HG03064 (cell line): Measurements from ENCODE around the gene MRPS14.

Experiments
- ATAC-seq: cut with Tn5 transposase; IDR thresholded peaks from one replicate; pipeline ENCODE4 v1.9.1; 2021; ENCODE audit warnings: low read depth; ENCODE audit not compliant: unreplicated experiment

Gene MRPS14

DNA sequence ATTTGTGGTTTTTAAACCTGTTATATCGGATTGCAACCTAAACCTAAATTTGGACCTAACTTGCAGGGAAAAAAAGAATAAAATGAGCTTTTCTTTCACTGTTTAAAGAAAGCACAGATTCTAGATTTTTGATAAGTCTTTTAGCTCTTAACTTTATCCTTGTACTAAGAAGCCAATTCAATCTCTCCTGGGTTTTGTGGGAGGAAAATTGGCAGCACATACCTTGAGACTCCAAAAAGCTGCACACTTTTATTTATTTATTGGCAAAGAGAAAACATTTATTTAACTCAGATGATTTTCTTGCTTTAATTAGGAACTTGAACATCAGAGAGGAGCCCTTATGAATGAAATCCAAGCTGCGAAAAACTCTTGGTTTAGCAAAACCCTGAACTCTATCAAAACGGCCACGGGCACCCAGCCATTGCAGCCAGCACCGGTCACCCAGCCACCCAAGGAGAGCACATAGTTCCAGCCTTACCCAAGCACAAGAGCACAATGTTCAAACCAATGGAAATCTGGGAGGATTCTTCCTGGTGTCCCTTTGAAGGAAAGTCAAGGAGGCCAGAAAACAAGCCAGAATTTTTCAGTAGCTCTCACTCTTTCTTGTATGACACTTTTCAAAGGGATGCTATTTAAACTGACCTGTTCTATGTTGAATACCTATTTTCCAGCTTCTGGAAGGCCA is 33.5 kb downstream of the MRPS14 start:
- no peak for ATAC-seq

DNA sequence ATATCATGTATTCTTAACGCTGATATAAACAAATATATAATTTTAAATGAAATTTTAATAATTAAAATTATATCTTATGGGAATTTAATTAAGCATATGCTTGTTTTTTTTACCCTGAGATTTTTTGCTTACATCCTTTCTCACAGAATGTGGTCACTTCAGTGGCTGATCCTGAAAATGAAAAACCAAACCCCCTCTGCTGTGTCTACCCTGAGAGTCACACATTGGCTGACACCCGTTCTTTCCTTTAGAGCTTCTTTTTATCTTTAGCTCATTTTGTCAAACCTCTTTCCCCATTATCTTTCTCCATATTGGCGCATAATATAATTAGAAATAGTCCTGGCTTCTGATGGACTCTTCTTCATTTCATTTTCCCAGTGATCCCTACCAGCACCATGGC is 34.2 kb downstream of the MRPS14 start:
- ATAC-seq, result peak; percentile 57

DNA sequence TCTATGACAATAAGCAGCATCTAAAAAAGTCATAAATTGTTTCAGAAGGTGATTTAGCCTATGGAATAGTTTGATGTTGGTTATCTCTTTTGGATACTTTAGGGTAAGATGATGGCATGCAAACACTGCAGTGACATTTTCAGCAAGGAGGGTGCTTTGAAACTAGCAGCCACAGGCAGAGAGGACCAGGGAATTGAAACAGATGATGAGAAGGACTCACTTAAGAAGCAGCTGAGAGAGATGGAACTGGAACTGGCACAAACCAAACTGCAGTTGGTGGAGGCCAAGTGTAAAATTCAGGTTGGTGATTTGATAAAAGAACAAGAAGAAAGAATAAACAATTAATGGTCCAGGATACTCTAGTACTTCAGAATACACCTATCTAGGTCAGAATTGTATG is 34.7 kb downstream of the MRPS14 start:
- peak; percentile 47 for ATAC-seq

DNA sequence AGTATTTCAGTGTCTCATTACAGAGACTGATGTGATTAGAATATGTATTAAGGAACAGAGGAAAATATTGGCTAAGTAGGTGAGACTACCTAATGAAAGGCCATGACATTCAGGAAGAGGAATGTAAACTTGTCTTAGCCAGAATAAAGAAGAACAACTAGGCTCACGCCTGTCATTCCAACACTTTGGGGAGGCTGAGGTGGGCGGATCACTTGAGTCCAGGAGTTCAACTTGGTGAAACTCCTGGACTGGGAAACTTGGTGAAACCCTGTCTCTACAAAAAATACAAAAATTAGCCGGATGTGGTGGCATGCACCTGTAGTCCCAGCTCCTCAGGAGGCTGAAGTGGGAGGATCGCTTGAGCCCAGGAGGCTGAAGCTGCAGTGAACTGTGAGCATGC is 38.3 kb downstream of the MRPS14 start:
- no peak for ATAC-seq

DNA sequence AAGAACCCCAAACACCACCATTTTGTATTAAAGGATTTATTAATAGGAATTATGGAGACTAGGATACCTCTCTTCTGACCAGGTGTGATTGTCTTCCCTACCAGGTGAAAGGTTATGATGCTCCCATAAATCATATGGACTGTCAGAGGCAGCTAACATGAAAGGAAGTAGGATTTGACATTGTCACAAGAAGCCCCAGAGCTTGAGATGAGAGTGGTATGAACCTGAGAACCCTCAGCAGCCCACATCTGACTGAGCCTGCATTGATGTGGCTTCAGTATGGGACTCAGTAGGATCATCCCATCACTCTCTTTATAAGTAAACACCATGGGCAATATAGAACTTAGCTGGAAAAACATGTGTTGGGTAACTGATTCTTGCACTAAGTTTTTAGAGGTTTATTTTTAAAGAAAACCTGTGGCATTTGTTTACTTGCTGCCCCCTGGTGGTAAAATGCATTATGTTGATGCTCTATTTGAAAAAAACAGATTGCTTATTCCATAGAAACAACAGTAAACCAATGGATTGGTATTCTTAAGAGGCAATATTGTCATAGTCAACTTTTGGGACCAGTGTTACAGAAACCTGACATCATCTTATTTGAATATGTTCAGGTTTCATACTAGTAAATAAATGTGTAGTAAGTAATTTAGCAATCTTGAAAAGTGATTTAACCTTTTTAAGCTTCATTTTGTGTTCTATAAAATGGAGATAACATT is 40.1 kb downstream of the MRPS14 start:
- no peak for ATAC-seq

DNA sequence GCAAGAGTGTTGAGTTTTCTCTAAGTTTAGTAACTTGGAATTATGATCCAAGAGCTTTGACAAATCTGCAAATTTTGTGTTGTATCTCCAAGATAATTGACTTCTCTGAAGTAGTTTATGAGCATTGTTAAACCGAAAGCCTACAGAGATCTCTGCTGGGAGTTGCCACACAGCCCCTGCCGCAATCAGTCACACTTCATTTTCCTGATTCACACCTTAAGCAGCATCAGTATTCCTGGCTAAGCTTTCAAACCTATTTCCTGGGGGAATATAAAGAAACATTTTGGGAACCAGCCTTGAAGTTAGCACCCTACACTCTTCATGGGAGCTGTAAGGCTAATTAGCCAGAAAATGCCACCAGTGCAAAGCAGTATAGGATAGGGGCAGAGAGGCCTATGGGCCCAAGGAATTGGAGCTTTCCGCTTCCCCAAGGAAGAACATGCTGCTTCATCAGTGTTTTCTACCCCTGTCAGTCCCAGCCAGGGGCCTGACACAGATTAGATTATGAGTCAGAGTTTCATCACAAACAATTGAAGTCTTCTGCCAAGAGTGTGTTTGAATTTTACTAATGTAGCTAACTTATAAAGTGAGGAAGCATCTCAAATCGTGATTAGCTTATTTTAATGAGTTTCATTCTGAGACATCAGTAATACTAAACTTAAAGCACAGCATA is 46.7 kb downstream of the MRPS14 start:
- no peak for ATAC-seq

DNA sequence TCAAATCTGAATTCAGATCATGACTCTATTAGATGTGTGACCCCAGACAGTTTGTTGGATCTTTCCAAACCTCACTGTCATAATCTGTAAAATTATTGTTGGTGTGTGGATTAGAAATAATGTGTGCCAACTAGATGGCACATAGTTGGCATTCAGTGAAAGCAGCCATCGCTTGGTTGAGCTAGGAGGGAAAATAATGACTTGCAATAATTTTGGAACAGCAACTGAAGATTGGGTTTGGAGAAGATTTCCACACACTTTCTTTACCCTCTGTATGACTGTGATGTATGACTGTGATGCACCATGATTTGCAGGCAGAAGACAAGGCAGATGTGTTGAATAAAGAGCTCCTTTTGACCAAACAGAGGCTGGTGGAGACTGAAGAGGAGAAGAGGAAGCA is 47.5 kb downstream of the MRPS14 start:
- ATAC-seq, result no peak

DNA sequence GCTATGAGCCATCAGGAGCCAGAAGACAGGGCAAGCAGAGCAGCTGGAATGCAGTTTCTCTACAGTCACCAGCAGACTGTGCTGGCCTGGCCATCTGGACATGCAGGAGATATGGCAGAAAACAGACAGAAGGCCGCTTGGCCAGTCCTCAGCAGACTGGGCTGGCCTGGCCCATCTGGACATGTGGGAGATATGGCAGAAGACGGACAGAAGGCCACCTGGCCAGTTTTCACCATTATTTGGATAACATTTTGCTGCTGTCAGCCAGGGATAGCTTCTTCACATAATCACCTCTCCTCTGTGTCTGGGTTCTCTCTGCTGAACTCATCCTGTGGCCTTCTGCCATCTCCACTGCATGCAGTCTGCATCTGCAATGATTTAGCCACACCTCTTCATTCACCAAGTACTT is 48.5 kb downstream of the MRPS14 start:
- no peak for ATAC-seq

DNA sequence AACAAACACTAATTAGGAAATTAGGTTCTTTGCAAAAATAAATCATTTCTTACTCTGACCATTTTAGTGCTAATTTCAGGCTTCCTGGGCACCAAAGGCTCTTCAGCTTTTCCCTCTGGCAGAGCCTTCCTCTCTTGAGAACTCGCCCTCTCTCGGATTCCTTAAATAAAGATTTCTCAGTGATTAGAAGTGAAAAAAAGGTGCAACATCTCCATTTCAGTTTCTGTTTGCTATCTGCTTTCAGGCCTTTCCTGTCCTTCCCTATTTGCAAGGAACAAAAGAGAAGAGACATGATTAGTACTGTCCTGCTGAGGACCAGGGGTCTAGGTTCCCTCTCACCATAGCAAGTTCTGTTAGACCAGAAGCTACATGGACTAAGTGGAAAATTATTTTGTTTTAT is 51.3 kb downstream of the MRPS14 start:
- no peak for ATAC-seq

DNA sequence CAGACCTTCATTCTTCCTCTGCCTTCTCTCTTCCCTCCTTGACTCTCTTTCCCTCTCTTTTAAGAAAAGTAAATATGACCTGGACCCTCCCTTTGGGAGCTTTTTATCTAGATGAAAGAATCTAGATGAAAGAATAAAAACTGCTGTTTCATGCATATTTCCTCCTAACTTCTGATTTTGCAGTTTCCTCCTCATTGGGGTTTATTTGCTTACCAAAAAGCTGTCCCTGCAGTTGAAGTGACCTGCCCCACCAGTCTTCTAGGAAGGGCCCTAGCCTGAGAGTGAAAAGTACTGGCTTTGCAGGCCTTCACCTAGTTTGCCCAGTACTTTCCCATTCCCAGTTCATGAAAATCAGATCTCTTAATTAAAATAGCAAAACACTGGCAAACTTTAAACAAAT is 51.8 kb downstream of the MRPS14 start:
- ATAC-seq, result no peak

DNA sequence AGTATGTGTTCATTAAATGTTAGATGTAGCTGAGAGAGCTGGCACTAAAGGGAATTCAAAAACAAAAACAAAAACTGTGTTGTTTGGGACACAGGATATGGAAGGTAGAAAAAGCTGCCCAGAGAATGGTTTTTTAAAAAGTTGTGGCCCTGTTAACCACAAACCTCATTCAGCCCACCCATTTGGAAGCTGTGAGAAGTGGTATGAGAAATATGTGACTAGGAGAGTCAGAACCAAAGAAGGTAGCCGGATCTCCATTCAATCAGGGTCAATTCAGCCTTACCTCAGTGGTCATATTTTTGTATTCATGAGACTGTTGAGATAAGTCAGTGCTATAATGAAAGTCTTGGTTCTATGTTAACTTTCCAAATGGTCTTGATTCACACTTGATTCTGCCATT is 53.2 kb downstream of the MRPS14 start:
- ATAC-seq, result no peak

DNA sequence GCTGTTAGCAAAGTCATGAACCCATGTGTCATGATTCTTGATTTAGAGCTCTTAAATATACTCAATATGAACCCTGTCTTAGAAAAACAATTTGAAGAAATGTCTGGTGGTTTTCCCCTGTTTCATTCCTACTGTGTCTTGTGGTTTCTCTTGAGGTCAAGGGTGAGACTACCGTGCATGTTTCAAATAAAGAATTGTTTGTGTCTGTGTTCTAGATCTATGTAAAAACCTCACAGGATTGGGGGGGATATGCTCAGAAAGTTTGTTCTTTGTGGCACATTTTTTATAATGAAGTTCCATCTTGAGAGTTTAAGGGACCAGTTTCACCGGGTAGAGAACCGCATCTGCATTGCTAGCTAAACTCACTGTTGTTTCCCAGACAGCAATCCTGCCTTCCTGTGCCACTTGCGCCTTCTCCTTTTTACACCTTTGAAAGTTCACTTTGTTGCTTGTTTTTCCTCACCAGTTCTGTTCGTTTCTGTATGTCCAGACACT is 54.4 kb downstream of the MRPS14 start:
- ATAC-seq, result peak; percentile 64

DNA sequence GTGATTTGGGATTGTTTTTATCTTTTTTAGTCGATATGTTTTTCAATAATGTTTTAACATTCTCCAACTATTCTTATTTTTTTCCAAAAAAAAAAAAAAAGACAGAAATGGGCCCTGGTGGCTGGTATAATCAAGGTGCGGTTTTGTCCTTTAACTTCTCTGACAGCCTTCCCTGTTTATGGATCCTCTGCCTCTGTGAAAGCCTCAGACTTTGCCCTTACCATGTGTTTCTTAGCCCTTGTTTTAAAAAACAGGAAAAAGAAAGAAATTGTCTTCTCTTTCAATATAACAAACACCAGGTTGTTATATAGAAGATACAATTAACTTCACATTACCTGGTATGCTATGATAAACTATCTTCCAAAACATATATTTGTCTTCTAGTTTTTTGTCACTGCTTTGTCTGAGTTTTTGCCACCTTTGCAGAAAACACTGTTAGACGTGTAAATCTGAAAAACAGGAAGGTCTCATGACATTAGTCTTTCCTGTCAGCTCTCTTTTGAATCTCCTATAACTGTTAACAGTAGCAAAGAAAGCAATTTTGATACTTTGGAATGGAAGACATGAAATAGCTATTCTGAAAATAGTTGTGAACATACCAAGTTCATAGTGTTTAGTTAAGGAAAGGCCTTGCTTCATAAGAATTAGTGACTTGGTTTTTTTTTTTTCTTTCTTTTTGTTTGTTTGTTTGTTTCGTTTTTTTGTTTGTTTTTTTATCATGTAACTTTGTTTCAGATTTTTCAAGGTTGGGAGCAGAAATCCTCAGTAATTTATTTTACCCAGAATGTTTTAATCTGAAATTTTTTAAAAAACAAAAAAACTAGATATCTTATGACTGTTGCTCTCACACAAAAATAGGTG is 55.1 kb downstream of the MRPS14 start:
- ATAC-seq, result no peak

DNA sequence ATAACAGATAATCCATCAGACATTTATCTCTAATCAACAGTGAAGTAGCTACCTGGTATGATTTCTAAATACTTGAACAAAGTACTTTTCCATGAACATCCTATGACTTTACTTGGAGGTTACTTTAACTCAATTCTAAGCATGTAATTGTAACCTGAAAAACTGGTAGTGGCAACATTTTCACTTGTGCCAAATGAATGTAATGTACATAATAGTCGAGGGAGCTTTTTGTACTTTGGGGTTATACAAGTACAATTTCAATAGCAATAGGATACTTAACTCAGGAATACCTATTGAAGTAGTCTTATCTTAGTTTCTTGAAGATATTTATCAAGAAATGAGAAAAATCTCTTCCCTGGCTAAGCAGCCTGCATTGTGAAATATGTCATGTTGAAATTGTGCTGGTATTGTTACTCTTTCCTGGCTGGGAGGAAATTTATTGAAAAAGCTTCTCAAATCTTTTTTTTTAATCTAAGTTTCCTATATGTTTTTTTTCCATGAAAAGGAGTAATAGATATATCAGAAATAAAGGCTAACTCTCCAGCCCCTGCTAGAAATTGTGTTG is 57.1 kb downstream of the MRPS14 start:
- ATAC-seq, result no peak

DNA sequence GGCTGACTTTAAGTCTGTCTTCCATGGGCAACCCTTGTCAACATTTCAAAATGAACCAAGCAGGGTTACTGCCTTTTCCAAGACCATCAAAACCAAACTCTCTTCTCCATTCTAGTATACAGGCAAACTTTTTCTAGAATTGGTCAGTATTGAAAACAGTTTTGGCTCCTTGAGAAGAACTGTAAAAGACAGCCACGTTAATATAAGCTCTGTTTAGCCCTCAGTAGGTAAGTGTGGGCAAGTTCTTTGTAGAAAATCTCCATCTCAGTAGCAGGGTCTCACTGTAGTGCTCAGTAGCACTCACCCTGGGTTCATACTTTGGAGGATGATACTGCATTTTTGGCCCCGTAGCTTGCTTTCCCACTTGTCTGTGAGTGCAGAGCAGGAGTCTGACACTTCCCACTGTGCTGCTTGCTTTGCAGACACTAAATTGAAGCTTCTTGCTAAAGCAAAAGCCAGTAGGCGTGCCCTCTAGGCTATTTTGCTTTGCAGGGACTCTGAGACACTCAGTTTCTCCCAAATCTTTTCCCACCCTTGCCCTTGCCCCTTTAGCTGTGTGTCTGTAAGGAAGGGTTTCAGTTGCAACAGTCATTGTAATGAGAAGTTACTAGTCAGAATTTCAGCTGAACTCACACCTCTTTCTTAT is 57.7 kb downstream of the MRPS14 start:
- ATAC-seq, result no peak

DNA sequence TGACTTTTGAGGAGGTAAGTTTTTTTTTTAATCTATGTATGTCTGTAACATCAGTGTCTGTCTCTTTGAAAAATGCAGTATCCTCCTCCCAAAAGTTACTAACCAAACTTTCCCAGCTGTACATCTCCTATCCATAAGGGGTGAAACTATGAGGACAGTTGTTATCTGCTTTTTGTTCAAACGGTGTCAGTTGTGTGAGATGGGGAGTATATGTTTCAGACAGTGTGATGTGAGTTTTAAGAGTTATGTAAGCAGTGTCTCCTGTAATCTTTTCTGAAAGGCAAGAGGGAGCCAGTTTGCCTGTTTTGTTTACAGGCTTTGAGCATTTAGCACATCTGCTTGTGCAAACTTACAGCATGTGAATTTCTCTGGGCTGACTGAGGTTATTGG is 58.3 kb downstream of the MRPS14 start:
- no peak for ATAC-seq

DNA sequence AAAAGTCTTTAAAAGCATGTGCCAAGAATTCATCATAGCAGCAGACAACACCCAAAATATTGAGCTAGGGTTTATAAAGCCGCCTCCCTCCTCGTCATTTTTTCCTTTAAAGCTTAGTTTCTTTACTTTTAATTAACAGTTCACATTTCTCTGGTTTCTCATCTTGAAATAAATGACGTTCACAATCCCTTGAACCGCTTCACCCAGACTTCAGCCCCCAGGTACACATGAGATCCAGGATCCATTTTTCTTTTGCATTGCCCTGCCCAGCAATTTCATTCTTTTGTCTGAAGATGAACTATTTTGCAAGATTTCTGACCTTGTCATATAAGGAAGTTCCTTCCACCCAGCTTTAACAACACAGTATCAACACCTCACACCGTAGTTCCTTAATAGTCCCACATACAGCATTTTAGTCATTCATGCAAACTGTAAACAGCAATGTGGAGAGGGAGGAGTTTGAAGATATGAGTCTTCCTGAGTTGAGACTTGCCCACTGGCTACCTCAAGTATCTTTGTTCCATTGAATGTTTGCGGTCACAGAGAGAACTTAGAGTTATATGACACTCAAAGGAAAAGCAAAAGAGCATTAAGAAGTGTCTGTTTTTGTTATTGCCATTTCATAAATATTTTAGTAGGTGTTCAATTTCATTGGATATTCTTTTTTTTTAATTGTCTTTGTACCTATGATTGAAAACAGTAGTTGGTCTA is 58.8 kb downstream of the MRPS14 start:
- no peak for ATAC-seq

DNA sequence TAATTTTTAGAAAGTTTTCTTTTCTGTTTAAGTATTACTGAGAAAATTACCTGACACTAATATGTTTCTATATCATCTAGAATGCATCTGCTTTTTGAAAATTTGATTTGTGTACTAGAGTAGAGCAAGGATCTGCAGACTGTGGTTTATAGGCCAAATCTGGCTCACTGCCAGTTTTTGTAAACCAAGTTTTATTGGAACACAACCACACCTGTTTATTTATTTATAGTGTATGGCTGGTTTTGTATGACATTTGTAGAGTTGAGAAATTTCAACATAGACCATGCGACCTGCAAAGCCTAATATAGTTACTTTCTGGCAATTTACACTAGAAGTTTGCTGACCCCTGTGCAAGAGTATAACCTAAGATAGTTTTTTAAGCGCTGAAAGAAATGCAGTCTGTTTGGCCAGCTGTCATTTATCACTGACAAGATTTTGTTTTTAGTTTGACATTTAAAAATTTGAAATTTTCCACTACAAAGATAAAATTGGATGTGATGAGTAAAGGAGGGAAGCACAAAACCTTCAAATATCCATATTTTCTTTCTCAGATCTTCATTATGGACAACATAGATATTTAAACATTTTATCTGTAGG is 59.6 kb downstream of the MRPS14 start:
- ATAC-seq, result no peak
